OCI-LY7 (cell line): ENCODE data around the gene KRTAP4-9.
"Not testable (repeated sequence)": the region's sequence is repeated elsewhere in the genome, so short reads cannot be mapped to it uniquely, and the experiment has no call there.

Experiments used
- CTCF ChIP-seq: fragments of 200-600 bp; sonication (generic); conservative IDR thresholded peaks from 2 replicates; pipeline ENCODE4 v1.5.1; 2014; ENCODE audit warnings: mild to moderate bottlenecking, antibody characterized with exemption, low read length, moderate library complexity, mixed read lengths
- EZH2phosphoT487 ChIP-seq: fragments of 200-600 bp; sonication (generic); IDR thresholded peaks from 2 replicates; pipeline ENCODE4 v1.6.1; 2018; ENCODE audit warnings: low read depth, borderline replicate concordance, mild to moderate bottlenecking, mixed run types, antibody characterized with exemption, low read length, moderate library complexity, mixed read lengths

- not testable (repeated sequence) for TF ChIP-seq CTCF, EZH2phosphoT487
Measured at GRCh38 chr17:41084100-41084856, 20.9 kb upstream of the KRTAP4-9 start, which contains the start of gene KRTAP4-7.
